ENCODE measurements around the gene KCNC4. TPM values are rescaled to one million over a fixed set of nuclear protein-coding genes. Genes with fewer than 3 reads are reported as not detected.

KCNC4 gene
- total RNA-seq, 1 donor from 2014 or later = 4.8 TPM

- no peaks in the 10 kb centered on the region for H3K36me3 Mint-ChIP-seq
- no peaks in the 10 kb centered on the region for H3K9me3 Mint-ChIP-seq
- no peak overlapping the region for H3K27ac Mint-ChIP-seq
- peaks cover 26% of the 10 kb centered on the region for H3K4me1 Mint-ChIP-seq (ENCODE audit: unreplicated experiment)
- peak overlapping the region; percentile 52 for H3K4me3 Mint-ChIP-seq
- DNase-seq (ENCODE audit: extremely low spot score, unreplicated experiment) = no peak
- H3K27me3 Mint-ChIP-seq = peaks cover 67% of the 10 kb centered on the region
- TF ChIP-seq, protein P1, sequence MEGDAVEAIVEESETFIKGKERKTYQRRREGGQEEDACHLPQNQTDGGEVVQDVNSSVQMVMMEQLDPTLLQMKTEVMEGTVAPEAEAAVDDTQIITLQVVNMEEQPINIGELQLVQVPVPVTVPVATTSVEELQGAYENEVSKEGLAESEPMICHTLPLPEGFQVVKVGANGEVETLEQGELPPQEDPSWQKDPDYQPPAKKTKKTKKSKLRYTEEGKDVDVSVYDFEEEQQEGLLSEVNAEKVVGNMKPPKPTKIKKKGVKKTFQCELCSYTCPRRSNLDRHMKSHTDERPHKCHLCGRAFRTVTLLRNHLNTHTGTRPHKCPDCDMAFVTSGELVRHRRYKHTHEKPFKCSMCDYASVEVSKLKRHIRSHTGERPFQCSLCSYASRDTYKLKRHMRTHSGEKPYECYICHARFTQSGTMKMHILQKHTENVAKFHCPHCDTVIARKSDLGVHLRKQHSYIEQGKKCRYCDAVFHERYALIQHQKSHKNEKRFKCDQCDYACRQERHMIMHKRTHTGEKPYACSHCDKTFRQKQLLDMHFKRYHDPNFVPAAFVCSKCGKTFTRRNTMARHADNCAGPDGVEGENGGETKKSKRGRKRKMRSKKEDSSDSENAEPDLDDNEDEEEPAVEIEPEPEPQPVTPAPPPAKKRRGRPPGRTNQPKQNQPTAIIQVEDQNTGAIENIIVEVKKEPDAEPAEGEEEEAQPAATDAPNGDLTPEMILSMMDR (conservative IDR thresholded peaks at IDR 0.05) = no peak
These were observed 3.0 kb downstream of the KCNC4 start for GRCh38 chr1:110213143-110213540.

DNA sequence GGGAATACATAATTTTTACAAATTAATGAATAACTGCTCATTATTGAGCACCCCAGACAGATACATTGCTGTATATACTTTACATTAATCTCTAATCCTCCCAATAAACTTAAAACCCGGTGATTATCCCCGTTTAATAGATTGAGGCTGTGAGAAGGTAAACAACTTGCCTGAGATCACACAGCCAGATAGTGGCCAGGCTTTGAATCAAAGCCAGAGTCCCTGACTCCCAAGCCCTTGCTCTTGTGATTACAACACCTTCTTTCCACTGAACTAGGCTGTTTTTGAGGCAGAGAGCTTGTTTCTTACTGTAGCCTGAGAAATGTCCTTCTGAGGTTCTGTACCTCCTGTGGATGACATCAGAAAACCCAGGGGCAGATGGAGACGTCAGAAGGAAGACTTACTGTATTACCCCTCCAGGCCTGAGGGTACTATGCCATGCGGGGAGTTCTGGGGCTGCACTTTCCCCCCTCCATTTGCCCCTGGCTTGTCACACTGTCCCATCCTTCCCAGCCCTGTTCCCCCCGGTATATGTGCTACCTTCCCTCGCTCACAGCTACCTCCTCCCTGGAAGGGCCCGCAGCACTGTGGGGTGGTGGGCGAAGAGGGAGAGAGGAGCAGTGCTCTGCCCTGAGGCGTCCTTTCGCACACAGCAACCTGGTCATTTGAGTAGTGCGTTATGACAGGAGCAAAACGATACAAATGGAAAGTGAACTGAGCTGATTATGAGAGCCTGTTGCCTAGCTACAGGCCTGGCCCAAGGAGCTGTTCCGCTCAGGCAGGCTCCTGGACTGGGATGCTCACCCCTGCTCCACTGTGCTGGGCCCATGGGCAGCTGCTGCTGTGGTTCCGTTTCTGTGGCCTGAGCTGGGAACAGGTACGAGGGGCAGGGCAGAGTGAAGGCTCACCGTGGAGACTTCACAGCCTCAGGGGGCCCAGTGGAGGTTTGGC is 4.6 kb downstream of the KCNC4 start:
- Mint-ChIP-seq H3K27me3 (peaks cover 57% of the 10 kb centered on the region), H3K36me3 (no peaks in the 10 kb centered on the region), H3K4me1 (ENCODE audit: unreplicated experiment) (peaks cover 16% of the 10 kb centered on the region), H3K4me3 (peak overlapping the region; percentile 64), H3K27ac (peak overlapping the region; percentile 52), H3K9me3 (no peaks in the 10 kb centered on the region)
- DNase-seq (ENCODE audit: extremely low spot score, unreplicated experiment) = no peak
- TF ChIP-seq, protein P1 (conservative IDR thresholded peaks at IDR 0.05) = no peak

DNA sequence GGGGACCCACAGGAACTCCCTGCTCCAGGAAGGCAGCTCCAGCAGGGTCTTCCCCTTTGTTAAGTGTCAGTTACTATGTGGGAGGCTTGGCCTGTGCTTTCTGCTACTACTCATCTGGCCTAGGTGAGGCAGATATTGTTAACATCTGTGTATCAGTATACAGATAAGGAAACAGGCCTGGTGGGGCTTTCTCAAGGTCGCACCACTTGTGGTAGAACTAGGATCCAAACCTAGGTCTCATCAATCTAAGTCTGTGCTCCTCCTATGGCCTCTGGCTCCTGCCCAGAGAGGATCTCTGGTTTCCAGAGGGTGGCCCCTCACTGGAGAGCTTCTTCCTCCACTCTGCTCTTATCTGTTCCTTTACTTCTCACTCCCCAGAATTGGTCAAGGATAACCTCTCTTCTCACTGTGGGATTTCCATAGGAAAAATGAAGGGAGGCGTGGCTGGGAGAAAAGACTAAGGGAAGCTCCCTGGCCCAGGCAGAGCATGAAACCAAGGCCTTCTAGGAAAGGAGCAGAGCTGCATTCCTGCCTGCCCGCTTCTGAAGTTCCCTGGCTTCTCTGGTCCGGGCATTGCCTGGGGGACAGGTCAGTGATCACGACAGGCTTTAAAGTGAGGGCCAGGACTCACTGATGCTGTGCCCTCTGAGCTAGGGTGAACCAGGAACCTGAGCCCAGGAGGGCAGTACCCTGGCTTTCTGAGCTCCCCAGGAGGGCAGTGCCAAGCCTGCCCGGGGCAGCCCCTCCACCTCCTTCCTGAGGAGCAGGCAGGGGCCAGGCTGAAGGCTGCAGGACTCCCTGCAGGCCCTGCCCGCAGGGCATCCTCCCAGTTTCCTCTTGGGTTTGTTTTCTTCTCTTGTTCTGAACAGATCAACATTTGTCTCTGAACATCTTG is 5.8 kb downstream of the KCNC4 start:
- H3K36me3 Mint-ChIP-seq = no peaks in the 10 kb centered on the region
- TF ChIP-seq, protein P1 (conservative IDR thresholded peaks at IDR 0.05) = no peak
- no peak for DNase-seq (ENCODE audit: extremely low spot score, unreplicated experiment)
- H3K9me3 Mint-ChIP-seq = no peaks in the 10 kb centered on the region
- H3K4me1 Mint-ChIP-seq (ENCODE audit: unreplicated experiment) = peaks cover 16% of the 10 kb centered on the region
- H3K27me3 Mint-ChIP-seq = peaks cover 57% of the 10 kb centered on the region
- no peak overlapping the region for H3K27ac Mint-ChIP-seq
- H3K4me3 Mint-ChIP-seq = no peak overlapping the region

- peaks cover 16% of the 10 kb centered on the region for H3K4me1 Mint-ChIP-seq (ENCODE audit: unreplicated experiment)
- H3K36me3 Mint-ChIP-seq = no peaks in the 10 kb centered on the region
- no peak for DNase-seq (ENCODE audit: extremely low spot score, unreplicated experiment)
- H3K9me3 Mint-ChIP-seq = no peaks in the 10 kb centered on the region
- TF ChIP-seq, protein P1 (conservative IDR thresholded peaks at IDR 0.05) = no peak
- H3K4me3 Mint-ChIP-seq = no peak overlapping the region
- H3K27ac Mint-ChIP-seq = no peak overlapping the region
- H3K27me3 Mint-ChIP-seq = peaks cover 53% of the 10 kb centered on the region
These were observed 6.8 kb downstream of the KCNC4 start for GRCh38 chr1:110216844-110217444.

DNA sequence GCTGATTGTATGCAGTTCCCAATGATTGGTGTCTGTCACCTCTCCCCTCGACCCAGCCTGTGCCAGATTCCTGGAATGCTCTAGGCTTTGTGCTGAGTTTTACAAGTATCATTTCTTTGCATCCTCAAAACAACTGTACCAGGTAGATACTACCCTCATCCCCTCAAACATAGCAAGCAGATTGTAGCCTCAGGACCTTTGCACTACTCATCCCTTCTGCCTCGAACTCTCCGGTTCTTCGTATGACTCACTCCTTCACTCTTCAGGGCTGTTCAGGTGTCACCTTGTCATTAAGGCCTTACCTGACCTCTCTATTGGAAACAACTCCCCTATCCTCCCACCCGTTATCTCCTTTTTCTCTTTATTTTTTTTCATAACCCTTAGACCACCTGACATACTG is 8.0 kb downstream of the KCNC4 start:
- no peak overlapping the region for H3K4me3 Mint-ChIP-seq
- no peak overlapping the region for H3K27ac Mint-ChIP-seq
- H3K36me3 Mint-ChIP-seq = no peaks in the 10 kb centered on the region
- peaks cover 41% of the 10 kb centered on the region for H3K27me3 Mint-ChIP-seq
- DNase-seq (ENCODE audit: extremely low spot score, unreplicated experiment) = no peak
- TF ChIP-seq, protein P1 (conservative IDR thresholded peaks at IDR 0.05) = no peak
- no peaks in the 10 kb centered on the region for H3K9me3 Mint-ChIP-seq
- H3K4me1 Mint-ChIP-seq (ENCODE audit: unreplicated experiment) = peaks cover 12% of the 10 kb centered on the region

All from type B pancreatic cell (in vitro differentiated cells).